HG02642 (cell line): Measurements from ENCODE around the gene HYAL2.
A peak's percentile ranks its signal among the peaks of the same experiment; 100 is the strongest.

Experiments
- ATAC-seq: cut with Tn5 transposase; IDR thresholded peaks from one replicate; pipeline ENCODE4 v1.9.1; 2021; ENCODE audit warnings: mild to moderate bottlenecking; ENCODE audit not compliant: unreplicated experiment, poor library complexity

Gene HYAL2

DNA sequence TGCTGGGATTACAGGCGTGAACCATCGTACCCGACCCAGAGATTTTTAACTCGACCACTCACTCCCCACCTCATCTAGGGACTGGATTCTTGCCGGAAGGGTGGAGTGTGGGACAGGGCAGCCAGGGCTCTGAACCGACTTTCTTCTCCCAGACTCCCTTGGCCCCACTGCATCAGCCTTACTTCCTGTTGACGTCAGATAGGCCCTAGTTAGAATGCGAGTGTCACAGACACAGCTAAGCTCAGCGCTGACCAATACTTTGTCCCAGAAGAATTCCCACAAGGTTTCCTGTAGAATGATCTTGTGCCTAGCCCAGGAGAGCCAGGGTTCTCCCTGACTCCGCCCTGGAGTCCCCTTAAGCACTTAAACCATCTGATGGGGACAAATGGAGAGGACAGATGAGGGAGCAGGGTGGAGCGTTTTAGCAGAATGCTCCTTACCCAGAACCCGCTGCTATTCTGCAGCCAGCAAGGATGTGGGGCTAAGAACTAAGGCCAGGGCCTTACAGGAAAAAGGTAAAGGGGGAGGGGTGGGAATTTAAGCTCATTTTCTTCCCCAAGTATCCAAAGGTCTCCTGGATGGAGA, 11.3 kb upstream of the HYAL2 start:
- no peak for ATAC-seq

DNA sequence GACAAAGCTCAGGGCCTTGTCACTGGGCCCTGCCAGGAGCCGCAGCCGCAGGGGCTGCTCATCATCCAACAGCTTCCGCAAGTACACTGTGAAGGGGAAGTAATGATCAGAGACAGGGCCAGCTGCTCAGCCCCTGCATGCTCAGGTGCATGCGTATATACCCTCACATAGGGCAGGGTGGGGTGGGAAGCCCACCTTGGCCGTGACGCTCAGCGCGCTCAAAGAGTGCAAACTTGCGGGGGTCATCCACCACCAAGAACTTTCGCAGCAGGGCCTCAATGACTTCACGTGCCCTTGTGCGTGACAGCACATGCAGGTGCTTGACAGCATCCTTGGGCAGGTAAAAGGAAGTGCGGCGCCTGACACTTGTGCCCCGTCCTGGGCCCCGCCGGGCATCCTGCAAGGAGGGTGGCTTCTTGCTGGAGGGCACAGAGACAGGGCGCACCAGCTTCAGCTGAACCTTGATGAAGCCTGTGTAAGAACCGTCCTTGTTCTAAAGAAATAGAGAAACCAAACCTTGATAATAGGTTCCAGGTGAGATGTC, 8.9 kb upstream of the HYAL2 start:
- no peak for ATAC-seq

DNA sequence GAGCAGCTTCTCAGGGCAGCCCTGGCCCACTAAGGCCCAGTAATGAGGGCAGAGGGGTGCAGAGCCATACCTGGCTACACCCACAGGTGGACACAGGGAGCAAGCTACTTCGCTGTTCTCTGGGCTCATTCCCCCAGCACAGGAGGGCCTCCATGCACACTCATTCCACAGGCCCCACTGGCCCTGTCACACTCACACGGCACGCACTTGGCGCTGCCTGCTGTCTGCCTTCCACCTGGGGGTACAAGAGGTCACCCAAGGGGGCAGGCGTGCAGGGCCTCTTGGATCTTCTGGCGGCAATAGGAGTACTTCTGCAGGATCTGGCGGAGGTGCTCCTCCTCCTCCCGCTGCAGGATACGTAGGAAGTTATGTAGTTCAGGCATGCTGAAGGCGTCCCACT, 7.8 kb upstream of the HYAL2 start:
- ATAC-seq: no peak

DNA sequence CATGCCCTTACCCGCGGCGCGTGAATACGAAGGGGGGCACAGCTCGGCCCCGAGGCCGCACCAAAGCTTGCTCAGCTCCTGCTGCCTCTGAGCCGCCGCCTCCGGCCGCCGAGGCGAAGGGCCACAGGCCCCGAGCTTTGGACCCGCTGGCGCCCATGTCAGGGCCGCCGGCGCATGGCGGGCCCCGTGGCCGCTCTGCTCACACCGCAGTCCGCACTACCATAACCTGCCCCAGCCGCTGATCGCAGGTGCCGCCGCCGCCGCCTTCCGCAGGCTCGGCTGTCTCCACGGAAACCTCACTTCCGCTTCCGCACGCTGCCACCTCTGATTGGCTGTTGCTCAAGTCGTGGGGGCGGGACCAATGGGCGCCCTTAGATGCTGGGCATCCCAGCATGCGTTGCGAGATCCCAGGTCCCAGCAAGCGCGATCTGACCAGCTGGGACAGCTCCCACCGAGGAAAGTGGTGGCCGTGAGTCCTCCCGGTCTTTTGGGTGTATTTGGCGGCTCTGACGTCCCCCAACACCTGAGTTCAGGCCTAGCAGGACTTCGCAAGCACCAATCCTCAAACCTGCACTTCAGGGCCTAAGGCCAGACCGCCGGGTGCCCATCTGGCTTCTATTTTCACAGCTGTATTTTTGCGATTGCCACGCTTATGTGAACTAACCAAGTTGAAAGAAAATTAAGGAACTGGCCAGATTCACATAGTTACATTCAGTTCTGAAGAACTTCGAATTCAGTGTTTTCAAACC, 5.6 kb upstream of the HYAL2 start, which contains the start of gene TUSC2:
Gene TUSC2 (minus strand): TSS at position 281 of the 749 bp plus-strand sequence. CDS start 124 bp downstream, at position 157.
- peak; percentile 88 for ATAC-seq

DNA sequence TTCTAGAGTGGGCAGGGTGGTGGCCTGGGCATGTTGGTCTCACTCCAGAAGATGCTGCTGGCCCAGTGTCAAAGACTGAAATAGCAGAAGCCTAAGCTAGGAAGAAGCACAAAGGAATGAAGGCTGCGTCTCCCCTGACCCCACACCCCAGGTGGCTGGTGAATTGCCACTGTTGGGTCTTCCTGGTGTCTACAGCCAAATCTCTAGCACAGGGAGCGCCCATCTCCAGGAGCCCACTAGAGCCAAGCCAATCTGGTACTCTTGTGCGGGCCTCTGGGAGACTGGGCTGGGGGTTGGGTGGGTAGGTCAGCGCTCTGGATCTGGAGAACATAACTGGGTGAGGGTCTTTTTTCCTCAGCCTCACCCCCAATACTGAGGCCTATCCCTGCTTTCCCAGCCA, 4.6 kb upstream of the HYAL2 start:
- ATAC-seq: no peak

DNA sequence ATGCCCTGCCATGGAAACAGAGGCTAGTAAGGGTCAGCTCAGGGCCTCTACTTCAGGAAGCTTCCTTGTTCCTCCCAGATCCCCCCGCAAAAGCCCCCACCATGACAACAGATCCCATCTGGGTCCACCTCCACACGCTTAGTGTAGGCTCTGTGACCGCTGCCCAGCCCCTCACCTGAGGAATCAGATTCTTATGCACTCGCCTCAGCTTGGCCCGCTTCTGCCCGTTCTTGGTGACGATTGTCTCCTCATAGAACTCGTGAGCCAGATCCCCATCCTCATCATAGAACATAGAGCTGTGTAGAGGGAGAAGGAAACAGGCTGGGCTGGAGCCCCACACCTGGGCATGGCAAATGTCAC, 3.6 kb upstream of the HYAL2 start:
- no peak for ATAC-seq

DNA sequence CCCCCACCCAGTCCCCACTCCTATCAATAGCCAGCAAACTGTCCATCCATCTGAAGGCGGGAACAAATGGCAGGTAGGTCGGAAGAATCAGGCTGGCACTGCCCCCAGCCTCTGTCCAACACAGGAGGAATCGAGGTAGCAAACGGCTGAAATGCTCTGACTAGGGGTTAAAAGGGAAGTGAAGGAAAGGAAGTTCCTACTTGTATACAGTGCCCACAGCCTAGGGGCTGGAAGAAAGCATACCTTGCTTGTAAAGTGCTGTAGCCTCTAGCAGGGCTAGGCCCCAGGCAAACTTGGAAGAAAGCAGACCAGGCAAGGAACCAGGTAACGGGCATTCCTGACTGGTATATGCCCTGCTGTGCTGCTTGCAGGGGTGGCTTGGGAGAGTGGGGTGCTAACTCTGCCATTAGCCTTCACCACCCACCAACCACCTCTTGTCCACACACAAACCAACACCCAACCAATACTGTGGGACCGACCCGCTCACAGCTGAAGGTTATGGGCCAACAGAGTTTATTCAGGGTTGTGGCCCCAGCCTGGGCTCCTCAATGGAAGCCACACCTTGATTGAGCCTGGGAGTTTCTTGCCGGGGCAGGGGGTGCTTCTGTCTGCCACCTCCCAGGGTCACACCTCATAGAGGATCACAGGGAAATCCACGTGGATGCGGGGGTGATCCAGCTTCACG, 3.1 kb upstream of the HYAL2 start:
- no peak for ATAC-seq

DNA sequence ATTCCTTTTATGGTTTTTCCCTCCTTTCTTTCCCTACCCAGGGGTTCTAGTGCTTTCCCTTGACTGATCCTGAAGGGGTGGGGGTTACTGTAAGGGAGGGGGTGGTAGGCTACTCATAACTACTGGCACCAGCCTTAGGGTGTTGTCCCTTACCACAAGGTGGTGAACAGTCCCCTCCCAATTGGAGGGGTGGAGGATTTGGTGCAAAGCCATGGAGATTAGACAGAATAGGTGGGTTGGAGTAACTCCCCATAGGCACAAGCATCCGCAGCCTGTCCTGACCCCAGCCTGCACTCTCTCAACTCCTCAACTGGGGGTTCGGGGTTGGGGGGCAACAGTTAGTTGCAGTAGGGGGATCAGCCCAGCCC, 2.6 kb upstream of the HYAL2 start:
- ATAC-seq: no peak

DNA sequence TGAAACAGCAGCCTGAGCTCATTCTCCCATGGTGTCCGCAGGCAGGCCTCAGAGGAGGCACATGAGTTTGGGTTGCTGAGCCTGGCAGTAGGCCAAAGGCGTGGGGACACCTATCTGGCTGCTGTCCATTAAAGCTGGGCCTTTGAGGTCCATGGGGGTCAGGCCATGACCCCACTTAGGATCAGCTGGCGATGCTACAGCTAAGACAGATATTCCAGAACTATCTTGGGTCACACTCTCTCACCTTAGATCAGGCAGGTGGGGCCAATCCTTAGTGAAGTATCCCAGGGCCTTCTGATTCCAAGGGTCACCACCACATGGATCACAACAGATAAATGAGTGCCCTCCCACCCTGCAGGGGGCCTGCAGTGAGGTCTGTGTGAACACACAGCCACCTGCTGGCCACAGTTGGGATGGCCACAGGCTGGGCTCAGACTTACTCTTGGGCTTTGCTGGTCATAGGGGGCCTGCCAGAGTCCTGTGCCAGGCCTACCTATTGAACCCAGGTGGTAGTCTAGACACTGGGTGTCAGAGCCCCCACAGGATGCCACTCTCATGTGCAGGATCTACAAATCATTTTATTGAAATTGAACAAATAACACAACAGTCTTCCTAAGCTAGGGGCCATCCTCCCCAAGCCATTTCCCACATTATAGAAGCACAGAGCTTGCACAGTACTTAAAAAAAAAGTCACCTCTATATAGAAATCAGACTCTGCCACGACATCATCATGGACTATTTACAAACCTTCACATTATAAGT, 2.0 kb upstream of the HYAL2 start:
- ATAC-seq: no peak

DNA sequence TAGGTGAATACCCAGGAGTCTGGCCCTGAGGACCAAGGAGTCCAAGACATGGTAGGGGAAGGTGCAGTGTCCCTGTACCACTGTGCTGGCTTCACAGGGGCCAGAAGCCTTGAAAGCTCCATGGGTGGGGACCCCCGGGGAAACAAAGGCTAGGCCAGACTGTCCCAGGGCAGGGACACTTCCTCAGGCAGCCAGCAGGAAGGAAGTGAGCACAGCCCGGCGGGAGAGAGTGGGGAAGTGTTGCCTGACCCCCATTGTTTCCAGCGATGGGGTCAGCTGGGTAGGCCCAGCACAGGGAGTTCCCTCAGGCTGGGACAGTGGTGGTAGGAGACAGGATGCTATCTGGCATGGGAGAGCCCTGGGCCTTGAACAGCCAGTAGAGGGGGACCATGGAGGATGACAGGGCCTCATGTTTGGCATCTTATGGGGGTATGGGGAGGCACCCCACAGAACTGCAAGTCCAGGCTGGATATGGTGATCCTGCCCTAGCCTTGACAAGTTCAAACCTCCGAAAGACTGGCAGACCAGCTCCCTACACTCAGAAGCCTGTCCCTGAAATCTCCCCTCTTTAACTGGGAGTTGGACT, 1.2 kb upstream of the HYAL2 start:
- ATAC-seq: no peak

DNA sequence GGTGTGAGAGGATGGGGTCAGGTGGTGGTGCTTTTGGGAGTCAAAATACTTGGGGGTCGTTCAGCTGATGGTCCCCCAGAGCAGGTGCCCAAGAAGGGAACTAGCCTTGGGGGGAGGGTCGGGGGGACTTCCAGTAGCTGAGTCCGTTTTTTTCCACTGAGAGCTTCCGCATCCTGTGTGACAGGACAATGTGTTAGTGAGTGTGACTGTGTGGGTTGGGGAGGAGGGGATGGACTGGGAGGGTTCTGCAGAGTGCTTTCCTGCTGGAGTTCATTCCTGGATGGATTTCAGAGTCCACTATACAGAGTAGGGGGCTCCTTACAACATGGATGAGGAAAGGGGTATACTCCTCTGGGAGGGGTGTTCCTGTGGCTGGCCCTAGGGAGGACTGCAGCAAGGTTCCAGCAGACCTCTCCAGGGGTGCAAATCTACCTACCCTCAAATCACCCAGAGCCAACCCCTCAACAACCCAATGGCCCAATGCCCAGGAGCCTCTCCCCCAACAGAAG, 601 bp upstream of the HYAL2 start:
- ATAC-seq: no peak

DNA sequence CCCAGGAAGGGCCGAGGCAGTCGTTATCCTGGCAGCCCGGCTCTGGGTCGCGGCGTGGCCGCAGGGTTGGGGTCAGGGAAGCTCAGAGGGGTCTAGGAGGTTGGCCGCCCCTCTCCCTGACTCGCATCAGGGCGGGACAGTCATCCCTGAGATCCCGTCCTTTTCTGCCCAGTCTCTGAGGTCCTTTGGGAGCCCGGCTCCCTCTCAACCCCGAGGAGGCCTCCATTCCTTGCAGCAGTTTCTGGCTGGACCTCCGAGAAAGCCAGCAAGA, 495 bp downstream of the HYAL2 start:
- ATAC-seq: no peak

DNA sequence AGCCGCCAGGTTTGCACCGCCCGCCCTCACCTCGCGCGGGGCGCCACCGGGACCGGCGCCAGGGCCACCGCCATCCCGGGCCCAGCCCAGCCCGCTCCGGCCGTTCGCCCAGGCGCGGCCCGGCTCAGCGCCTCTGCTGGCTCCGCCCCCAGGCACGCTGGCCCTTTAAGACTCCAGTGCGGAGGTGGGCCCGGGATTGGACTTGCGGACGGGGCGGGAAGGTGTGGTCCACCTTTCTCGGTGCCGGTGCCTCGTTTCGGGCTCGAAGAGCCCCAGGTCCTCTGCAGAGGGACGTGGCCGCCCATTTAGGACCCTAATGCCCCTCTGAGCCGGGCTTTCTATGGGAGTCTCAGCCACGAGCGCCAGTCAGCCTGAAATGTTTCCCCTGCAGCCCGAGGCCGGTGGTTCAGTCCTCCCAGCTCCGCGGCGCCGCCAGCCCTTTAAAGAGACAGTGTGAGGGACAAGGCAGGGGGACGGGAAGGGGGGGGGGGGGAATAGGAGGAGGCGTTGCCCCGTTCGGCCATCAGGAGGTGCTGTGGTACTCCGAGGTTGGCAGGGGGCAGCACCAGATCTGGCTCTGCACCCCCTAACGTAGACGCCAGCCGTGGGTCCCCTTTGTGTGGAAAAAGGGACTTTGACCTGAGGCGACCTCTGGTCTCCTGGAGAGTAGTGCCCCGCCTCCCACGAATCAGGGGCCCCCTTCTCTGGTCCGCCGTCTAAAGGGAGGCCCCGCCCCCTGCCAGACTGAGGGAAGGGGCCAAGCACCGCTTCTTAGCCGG, 1.0 kb downstream of the HYAL2 start:
- peak; percentile 85 for ATAC-seq

DNA sequence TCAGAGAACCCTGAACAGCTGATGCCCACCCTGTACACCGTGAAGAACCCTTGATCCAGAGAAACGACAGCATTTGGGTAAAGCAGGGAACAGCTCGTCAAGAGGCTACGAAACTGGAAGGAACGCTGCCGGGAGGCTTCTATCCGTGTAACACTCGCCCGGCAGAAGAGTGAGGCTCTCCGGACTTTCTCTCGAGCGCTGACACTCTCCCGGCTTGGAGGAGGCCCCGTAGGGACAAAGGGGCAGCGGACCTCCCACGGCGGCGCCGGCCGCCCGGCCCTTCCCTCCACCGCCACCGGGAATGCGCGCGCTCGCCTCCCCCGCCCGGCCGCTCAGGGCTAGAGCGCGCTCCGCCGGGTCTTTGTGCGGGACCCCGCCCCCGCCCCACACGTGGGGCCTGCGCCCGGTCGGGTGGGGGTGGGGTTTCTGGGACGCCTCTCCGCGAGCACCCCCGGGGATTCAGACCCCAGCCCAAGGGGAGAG, 1.7 kb downstream of the HYAL2 start:
- peak; percentile 53 for ATAC-seq

DNA sequence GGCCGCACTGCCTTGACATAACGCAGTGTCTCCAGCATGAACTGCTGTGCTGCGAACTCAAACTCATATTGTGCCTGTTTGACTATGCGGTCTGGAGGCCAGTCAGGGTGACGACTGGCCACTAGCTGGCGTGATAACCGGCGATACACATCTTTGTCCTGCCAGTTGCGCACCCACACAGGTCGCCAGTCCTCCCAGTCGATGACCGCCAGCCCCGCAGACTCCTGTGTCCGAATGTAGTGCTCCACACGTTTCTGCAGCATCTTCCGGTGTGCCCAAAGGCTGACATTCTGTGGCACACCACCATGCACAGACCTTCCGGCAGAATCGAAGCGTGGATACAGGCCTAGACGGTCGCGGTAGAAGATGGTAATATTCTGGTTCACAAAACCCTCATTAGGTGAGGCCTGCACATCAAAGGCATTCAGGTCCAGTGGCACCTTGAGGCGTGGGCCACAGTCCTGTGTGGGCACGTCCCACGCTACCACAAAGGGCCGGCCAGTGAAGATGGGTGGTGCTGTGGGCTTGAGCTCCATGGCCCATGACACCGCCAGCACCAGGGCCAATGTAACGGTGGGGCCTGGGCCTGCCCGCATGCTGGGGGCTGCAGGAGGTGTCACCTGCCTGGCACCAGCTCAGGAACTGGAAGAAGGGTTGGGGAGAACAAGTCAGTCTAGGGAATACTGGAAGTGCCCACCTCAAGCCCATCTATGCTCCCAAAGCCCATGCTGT, 2.5 kb downstream of the HYAL2 start:
- ATAC-seq: no peak

DNA sequence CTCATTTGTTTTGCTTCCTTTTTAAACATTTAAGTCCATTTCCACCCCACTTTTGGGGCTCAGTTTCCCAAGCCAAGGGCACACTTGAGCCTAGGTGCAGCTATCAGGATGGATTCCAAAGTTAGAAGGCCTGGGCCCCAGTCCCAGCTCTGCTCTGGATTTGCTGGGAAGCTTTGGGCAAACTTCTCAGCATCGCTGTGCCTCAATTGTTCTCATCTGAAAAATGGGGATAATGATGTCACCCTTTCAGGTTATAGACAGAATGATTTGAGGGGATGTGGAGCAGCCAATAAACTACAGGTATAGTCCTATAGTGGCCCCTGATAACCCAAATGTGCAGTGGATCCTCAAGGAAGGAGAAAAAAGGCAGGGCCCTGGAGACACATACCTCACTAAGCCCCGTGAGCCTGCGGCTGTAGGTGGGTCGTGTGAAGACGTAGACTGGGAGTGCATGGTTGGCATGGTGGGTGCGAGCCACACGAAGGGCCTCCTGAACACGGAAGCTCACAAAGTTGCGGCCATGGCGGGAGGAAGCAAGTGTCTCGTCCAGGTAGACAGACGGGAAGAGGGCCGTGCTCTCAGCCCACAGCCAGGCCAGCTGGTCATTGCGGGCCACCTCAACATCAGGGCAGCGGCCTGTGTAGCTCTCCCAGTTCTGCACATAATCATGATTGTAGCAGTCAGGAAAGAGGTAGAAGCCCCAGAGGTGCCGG, 3.2 kb downstream of the HYAL2 start:
- no peak for ATAC-seq

DNA sequence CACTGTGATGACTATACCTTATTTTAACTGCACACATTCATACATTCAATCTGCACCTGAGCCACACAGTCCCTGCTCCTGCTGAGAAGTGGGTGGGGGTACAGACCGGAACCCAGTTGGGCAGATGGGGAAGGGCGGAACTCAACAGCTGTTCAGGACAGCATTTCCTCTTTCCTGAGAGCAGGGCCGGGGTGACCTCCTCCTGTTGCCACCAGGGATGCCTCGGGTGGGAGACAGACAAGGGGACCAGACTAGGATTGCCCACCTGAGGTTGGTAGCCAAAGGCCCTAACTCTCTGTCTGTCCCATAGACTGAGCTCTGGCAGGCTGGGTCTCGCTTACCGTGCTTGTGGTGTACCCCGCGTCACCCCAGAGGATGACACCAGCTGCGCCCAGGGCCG, 3.9 kb downstream of the HYAL2 start:
- ATAC-seq: no peak

DNA sequence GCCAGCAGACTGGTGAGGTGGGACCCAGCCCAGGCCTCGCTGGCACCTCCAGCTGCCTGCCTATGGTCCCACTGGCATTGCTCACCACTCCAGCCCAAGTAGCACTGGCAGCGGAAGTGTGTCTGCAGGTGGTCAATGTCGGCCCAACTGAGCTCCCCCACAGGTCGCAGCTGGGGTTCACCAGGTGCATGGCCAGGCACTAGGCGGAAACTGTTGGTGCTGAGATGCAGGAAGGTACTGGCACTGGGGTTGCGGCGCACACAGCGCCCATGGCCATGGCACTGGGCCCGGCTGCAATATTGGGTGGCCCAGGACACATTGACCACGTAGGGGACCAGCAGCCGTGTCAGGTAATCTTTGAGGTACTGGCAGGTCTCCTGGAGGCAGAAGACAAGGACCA, 4.4 kb downstream of the HYAL2 start:
- no peak for ATAC-seq
